GM12872 (cell line): ENCODE data around the gene GRIN1.

Experiments
- CTCF ChIP-seq: IDR thresholded peaks from 3 replicates; pipeline ENCODE4 v1.5.1; 2011; ENCODE audit warnings: low read depth, mild to moderate bottlenecking, low read length, moderate library complexity; ENCODE audit not compliant: insufficient read depth

GRIN1 gene

GRCh38 chr9:137126786-137127185 is 12.2 kb upstream of the GRIN1 start:
- no peak for TF ChIP-seq CTCF

- TF ChIP-seq CTCF = no peak
These were observed 11.4 kb upstream of the GRIN1 start for GRCh38 chr9:137127301-137128157.

- TF ChIP-seq CTCF = no peak
These were observed 10.6 kb upstream of the GRIN1 start for GRCh38 chr9:137128158-137128861.

- TF ChIP-seq CTCF = no peak
These were observed 10.0 kb upstream of the GRIN1 start for GRCh38 chr9:137128862-137129455.

- TF ChIP-seq CTCF = no peak
These were observed 9.3 kb upstream of the GRIN1 start for GRCh38 chr9:137129456-137130175.

- TF ChIP-seq CTCF = no peak
These were observed 8.7 kb upstream of the GRIN1 start for GRCh38 chr9:137130176-137130755.
